GM18511 (cell line): ENCODE measurements around the gene TRAF3IP1.
"Not testable (repeated sequence)": the region's sequence is repeated elsewhere in the genome, so short reads cannot be mapped to it uniquely, and the experiment has no call there.

Experiments
- ATAC-seq: cut with Tn5 transposase; IDR thresholded peaks from one replicate; pipeline ENCODE4 v1.9.1; 2021; ENCODE audit warnings: mild to moderate bottlenecking, moderate library complexity; ENCODE audit not compliant: unreplicated experiment

The TRAF3IP1 gene

DNA sequence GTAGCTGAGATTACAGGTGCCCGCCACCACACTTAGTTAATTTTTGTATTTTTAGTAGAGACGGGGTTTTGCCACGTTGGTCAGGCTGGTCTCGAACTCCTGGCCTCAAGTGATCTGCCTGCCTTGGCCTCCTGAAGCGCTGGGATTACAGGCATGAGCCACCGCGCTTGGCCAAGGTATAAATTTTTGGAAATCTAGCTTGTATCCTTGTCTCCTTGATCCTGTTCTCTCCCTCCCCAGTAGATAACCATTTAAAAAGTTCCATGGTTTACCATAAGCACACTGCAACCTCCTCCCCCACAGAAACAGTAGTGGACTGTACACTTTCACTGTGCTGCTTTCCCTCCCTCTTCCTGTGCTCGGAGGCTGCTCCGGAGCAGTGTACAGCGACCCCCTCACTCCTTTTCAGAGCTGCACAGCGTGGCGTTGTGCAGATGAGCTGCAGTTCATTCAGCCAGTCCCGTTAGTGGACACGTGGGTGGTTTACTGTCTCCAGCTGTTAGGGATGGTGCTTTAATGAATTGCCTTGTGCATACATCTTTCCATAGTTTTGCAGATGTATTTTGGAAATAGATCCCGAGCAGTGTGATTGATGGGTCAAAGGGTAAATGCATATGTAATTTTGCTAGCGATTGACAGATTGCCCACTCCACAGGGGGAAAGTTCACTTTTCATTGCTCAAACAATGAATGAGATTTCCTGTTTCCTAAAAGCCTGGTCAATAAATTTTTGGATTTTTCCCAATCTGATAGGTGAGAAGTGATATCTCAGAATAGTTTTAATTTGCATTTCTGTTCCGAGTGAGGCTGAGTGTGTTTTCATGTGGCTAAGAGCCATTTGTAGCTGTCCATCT, 121.2 kb downstream of the TRAF3IP1 start:
- no peak for ATAC-seq

DNA sequence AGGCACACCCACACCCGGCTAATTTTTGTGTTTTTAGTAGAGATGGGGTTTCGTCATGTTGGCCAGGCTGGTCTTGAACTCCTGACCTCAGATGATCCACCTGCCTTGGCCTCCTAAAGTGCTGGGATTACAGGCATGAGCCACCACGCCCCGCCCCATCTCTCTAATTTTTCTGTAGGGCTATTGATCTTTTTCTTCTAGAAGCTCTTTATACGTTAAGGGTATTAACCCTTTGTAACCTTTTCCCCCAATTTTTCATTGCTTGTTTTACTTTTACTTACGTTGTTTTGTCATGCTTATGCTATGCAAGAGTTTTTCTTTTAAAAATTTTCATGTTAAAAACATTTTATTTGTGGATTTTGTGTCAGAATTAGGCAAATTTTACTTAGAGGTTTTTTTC, 121.9 kb downstream of the TRAF3IP1 start:
- not testable (repeated sequence) for ATAC-seq

DNA sequence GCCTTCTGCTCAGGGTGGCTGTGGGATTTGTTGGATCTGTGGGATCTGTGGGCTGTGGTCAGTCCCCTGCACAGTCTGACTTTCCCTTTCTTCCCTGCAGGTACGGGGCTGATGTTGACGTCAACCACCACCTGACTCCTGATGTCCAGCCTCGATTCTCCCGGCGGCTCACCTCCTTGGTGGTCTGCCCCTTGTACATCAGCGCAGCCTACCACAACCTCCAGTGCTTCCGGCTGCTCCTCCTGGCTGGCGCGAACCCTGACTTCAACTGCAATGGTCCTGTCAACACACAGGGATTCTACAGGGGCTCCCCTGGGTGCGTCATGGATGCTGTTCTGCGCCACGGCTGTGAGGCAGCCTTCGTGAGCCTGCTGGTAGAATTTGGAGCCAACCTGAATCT, 123.9 kb downstream of the TRAF3IP1 start:
- ATAC-seq = no peak

- no peak for ATAC-seq
Observed at GRCh38 chr2:238445409-238446190, 125.3 kb downstream of the TRAF3IP1 start.

DNA sequence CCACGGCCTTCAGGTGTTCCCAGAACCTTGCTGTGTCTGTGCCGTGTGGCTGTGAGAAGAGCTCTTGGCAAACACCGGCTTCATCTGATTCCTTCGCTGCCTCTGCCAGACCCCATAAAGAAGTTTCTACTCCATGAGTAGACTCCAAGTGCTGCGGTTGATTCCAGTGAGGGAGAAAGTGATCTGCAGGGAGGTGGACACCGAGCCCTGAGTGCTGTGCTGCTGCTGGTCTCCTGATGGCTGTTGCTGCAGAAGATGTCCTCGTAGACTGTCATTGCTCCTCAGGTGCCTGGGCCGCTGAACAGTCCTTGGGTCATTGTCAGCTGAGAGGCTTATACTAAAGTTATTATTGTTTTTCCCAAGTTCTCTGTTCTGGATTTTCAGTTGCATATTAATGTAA, 126.1 kb downstream of the TRAF3IP1 start:
- ATAC-seq = no peak

DNA sequence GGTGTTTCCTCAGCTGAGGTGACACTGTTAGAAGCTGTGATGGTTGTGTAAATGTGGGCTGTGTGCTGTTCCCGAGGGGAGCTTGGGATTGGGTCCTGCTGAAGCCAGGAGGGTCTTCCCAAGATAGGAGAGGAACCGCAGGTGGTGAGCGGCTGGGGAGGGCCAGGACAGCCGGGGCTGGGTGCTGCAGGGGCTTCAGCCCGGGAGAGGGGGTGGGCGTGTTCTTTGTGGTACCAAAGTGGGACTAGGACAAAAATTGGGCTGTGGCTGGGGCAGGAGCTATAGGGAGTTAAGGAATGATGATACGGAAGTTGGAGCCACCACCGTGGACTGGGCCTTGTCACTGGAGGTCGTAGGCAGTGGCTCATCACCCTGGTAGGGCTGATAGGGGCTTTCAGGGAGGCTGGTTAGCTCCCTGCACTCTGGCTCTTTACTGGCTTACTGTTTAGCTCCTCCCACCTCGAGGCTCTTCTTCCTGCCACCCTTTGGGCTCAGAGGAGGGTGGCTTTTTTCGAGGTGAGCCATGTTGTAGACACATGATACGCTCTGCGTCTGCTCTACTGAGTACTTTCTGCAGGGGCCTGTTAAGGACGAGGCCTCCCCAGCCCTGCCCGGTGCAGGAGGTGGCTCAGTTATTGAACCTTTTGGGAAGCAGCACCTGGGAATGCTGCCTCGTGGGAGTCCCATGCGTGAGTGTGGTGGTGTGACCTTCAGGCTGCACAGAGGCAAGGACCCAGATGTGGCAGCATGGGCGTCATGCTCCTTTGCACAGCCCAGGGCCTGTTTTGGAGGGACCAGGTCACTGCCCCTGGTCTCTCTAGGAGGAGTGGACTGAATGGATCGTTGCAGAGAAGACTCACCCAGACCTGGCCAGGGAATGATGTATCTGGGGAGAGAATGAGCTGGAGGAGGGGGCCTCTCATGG, 128.0 kb downstream of the TRAF3IP1 start:
- no peak for ATAC-seq

GRCh38 chr2:238449241-238449640, 128.9 kb downstream of the TRAF3IP1 start:
- ATAC-seq = no peak

DNA sequence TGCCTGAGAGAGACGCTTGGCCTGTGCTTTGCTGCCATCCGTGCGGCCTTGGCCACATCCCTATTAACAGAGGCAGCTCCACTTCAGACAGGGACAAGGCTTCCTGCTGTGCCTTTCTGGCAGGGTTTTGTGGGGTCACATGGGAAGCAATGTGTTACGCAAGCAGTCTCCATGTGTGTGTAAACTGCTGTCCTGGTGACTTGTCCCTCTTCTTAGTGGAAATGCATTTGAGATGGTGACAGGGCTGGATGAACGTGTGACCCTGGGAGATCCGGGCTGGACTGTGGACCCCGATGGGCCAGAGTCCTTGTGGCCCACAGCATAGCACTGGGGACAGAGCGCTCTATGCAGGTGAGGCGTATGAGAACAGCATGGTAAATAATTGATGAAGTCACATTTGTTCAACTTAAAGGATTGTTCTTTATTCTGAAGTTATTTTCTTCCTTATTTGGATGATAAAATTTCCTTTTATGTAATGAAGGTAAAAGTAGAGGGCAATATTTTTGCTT, 129.6 kb downstream of the TRAF3IP1 start:
- ATAC-seq = no peak

DNA sequence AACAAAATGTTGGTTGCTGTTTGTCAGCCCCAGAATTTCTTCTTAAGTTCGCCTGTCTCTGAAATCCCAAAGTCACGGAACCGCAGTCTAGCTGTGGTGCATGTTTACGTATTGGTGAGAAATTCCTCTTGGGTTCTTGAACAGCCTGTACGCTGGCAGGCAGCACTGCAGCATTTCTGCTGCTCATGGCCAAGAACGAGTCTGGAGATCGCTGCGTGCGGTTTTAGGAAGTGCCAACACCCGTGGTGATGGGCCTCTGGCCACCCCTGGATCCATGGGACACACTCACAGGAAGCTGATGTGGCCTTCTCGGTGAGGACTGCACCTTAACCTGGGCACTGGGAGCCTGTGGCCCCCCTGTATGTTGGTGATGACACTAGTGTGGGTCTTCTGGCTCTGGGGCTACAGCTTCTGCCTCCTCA, 130.1 kb downstream of the TRAF3IP1 start:
- ATAC-seq = no peak
